Activated T-cell treated with anti-CD3 and anti-CD28 coated beads for 24 hours (primary cell): ENCODE results near the gene LMAN1.

Source experiments
- DNase-seq: peaks from one replicate; pipeline ENCODE4 v3.0.0-alpha.2; 2020; ENCODE audit warnings: low read depth

LMAN1 gene

DNA sequence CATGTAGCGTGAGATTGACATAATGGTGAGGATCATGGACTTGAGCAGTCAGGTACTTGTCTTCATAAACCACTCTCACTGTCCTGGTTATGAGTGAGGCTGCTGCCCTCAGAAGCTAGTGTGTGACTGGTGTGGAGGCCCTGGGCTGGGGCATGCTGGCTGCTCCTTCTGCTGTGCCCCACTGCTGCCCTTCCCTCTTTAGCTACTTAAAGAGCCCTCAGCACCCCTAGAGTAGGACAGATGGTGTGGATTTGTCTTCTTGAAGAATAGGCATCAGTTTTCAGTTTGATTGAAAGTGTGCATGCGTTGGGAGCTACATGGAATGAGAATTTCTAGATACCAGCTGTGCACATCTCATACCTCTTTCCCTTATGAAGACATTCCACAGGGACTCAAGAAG lies 56.1 kb downstream of the LMAN1 start:
- DNase-seq, result no peak

DNA sequence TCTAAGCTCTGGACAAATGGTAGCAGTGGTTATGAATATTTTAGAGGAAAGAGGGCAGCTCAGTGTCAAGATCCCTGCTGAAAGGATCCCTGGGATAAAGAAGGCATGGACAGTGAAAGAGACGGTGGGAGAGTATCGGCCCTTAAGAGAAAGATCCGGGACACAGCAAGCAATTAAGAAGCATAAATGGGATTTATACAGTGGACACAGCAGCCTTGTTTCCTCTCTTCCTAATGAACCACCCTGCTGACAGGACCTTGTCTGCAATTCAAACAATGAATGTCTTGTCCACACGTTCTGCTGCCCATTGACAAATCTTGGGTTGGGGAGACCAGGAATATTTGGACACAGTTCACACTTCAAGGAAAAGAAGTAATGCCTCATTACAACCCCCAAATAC lies 57.1 kb downstream of the LMAN1 start:
- no peak for DNase-seq

DNA sequence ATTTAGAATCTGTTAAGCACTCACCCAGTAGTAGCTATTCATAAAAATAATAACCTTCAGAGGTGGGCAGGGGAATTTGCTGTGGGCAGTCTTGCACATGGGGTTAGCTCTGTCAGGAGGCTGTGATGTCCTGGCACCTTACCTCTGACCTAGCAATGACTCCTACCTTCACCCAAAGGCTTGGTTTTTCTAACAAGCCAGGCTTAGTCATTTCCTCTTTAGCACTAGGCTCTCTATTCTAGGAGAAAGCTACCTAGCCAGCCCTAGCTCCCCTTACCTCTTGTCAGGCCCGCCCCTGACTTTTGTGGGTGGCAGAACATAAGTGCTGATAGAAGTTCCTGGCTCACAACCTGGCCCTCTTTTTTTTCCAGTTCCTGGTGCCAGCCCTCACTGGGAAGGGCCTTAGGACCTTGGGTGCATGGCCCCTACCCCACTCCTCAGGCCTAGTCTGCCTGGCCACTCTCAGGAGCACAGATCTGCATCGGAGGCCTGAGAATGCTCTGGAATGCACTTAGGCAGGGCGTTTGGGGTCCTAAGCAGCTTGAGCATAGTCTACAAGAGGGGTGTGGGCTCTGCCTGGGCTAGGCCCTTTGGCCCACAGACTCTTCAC lies 58.3 kb downstream of the LMAN1 start:
- DNase-seq, result no peak

DNA sequence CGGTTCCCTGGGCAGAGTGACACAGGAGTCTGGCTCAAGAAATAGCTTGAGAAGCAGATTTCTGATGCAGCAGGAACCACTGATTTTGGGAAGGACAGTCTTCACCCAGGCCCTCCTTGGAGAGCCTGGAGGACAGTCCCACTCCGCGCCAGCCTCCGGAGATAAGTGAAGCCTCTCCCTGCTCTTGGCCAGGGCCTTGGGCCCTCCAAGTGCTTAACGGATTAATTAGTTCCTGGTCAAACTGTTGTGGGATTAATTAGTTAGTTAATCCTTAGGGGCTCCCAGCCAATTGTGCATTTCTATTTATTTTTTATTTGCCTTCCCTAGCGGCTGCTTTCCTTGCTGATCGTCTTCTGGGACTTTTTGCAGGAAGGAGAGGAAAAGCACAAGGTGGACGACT lies 60.2 kb downstream of the LMAN1 start:
- DNase-seq, result no peak

DNA sequence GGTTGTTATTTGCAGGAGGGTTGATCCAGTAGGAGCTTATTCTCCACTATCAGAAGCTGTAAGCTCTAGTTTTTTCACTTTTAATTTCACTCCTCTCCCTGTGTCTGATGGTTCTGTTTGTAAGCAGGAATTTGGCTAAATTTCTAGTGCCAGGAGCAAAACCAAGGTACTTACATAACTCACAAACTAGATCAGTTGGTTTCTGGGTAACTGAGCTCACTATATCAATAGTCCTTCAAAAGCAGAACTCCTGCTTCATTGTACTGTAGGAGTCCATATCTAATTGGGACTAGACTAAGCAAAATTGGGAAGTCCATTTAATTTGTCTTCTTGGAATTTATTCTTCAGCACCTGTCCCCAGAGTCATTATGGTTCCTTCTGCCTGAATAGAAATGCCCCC lies 65.7 kb downstream of the LMAN1 start:
- DNase-seq, result no peak

DNA sequence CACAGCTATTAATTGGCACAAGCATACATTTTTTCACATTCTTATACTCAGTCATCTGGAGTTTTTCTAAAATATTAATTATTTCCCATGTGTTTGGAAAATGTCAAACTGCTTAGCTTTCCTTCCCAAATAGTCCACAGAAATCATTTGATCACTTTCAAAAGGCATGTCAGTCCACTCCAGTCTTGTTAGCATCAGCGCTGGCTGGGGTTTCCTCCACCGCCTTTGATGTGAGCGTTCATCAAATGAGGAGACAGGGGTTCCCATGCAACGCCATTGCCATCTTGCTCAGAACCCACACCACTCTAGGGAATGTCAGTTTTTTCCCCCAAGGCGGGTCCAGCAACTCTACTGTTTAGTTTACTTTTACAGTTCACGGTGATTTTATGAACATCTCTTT lies 72.7 kb downstream of the LMAN1 start:
- no peak for DNase-seq

DNA sequence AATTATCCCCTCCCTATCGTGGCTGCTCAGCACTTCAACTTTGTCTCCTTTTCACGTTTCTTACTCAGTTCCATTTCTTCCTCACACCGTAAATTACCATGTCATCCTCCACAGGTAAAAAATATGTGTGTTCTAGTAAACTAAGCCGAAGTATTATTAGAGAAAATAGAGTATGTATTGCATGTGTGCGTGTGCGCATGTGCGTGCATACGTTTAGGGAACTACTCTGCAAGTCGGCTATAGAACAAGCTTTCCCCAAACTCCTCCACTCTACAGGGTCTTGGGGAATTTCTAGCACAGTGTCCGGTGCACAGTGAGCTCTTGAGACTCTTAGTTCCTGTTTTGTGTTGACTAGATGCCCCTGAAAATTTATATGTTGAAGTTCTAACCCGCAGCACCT lies 76.7 kb downstream of the LMAN1 start:
- DNase-seq, result no peak

DNA sequence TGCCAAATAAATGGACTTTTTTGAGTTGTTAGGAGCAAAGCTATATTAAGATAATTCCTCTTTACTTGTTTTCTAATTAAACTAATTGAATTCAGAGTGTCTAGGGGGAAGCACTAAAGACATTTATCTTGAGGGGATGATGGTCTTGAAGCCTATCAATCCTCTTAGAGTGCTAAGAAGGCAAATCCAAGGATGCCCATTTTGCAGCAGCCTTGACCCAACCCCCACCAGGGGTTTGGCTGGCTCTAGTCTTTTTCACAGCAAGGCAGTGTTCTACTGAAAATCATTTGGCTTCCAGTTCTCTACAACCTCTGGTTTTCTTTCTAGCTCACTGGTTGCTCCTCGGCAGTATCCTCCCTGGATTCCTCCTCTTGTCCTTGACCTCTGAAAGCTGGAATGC lies 79.3 kb downstream of the LMAN1 start:
- no peak for DNase-seq

DNA sequence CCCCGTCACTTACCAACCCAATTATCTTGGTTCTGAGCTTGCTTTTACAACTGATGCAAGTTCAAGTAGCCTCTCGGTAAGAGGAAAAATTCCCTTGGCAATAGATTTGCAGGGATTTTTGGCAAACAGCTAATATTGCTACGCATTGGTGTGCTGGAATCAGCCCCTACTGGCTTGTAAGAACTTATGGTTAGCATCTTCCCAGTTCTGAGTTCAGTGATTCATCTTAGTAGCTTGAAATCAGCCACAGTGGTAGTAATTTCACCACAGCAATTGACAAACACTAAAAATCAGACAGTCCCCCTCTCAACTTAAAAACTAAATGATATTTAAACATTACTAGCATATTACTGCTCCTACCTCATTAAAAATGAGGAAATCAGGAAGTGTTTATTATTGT lies 79.9 kb downstream of the LMAN1 start:
- no peak for DNase-seq

DNA sequence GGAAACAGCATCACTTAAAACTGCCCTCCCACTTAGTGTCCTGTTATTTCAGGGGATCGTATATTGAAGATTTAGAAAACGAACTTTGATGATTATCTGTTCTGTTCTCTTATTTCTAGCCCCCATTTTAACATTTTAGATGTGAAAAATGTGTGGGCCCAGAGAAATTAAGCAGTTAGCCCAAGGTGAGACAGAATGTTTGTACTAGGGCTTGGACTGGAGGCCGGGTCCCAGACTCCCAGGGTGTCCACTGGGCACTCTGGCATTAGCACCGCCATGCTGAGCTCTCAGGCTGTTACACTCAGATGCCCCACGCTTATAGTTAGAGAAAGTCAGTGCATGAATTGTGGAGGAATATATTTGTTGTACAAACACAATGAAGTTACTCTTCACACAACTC lies 80.3 kb downstream of the LMAN1 start:
- DNase-seq, result no peak
